Kasumi-1 (cell line): ENCODE data around the gene CELF2.

Experiments used
- DNase-seq, 2 experiments: peaks; one replicate each; lab custom pipeline; 2025; lab: John Stamatoyannopoulos, UW

The CELF2 gene

GRCh38 chr10:11058965-11059364, 41.3 kb downstream of the CELF2 start:
- no peak for DNase-seq

DNA sequence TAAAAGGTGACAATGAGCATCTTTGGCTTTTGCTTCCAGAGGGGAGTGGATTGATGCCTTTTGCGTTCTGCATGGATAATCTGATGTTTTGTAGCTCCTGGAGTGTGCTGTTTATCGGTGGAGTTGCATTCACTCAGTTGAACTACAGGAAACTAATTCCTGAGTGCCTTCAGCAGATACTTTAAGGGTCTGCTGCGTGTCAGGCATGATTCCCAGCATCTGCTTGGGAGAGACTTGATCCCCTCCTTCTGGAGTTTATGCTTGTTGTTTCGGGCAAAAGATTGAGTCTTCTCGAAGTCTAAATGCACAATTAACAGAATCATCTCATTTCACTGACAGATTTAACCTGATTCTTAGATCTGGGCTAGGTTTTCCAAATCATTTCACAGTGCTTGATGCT, 46.2 kb downstream of the CELF2 start:
- DNase-seq: no peak

- DNase-seq: no peak
Measured at GRCh38 chr10:11064832-11065231, 47.2 kb downstream of the CELF2 start.

GRCh38 chr10:11065567-11065966, 47.9 kb downstream of the CELF2 start:
- DNase-seq: no peak

DNA sequence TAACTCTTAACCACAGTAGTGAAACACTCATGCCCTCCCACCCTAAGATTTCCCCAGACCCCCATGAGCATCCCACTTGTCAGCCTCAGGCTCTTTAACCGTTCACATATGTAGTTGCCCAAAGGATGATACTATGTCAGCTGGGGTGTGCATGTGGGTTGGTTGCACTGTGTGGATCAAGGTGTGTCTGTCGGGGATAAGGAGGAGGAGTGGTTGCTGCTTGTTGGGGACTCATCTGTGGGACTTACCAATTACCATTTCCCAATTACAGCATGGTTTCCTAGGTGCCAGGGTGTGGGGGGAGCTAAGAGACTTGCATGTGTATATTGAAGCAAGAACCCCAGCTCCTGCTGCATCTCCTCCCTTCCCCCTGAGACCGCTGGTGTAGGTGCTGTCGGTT, 48.8 kb downstream of the CELF2 start:
- no peak for DNase-seq

DNA sequence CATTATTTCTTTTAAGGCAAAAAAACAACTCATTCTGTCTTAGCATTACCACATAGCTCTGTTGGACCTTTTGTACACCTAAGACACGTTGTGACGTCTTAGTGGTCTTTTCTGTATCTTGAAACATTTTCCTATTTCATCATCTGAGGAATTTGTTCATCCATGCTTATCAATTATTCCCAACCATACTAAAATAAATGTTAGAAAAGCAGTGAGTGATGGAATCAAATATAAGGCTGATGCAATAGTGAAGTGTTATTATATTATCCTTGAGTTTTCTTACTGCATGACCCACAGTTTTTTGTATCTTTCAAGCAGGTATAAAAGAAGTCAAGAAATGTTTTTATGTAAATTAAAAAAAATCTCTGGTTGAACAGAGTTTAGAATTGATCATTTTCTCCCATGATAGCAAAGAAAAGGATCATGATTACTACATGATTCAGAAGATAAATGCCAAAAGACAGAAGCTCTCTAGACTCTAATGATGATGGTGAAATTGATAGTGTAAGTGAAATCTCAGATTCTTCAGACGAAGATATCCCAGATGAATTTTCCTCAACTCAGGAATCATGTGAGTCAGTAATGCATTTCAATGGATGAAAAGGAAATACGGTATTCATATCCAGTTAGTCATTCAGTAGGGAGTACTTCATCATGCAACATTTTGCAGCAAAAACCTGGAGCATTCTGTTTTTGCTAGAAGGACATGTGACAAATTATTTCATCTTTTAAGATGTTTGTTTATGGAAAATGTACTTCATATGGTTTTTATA, 51.4 kb downstream of the CELF2 start:
- DNase-seq: no peak

DNA sequence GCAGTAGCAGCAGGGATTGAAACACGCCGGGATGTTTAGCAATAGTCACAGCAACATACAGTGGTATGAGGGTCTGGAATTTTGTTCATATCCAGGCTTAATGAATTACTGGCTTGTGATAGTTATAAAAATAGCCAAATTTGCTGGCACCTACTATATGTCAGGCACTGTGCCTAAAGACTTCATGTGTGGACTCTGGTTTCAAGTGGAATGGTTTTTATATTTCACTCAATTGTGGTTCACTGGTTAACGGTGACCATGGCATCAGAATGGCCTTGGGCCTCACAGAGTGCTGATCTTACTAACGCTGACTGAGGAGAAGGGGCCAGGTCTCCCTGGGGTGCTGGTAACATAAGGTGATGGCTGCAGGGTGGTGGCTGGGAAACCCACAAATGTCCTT, 55.7 kb downstream of the CELF2 start:
- DNase-seq: no peak

DNA sequence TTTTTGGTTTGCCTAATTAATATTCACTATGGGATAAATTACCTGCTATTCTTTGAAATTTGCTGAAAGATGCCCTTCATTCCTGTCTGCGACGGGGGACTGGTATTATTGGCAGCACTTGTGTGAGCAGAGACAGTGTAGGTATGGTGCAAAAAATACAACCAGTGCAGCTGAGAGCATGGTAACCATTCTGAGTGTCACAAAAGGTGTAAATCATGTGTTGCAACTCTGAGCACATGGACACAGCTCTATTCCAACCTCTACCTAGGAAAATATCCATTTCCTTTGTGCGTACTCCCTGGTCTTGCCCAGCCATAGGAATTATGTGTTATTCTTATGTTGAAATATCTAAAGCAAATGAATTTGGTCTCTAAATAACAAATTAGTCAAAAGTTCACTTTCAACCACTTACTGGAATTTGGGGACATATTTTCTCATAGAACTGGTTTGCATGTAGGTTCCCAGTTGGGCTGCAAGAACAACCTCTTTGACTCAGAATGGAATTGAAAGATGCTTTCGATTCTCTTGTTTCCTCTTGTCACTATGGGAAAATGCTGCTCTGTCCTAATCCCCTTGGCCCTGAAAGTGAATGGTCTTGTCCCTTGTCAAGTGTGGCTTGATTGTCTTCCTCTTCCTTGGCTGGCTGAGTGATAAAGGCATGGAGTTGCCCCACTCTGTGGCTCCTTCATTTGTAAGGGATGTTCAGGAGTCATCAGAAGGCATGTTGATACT, 57.0 kb downstream of the CELF2 start:
- DNase-seq: no peak

- DNase-seq: no peak
Measured at GRCh38 chr10:11076221-11076620, 58.5 kb downstream of the CELF2 start.

DNA sequence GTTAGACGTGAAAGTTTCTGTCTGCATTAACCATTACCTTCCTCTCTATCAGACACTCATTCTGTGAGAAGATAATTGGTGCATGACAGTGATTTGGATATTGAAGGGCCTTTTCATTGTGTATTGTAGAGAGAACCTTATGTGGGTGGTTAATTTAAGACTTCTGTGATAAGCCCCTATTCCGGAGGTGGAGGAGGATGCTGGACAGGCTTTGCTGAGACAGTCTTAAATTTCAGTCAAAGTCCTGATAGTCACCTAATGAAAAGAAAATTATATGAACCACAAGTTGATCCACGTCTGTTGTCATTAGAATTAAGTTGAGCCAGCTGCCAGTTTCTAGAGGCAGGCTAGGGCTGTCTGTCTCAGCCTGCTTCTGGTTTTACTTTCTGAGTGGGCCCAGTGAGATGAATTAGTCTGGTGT, 62.9 kb downstream of the CELF2 start:
- DNase-seq: no peak

GRCh38 chr10:11081408-11081807, 63.7 kb downstream of the CELF2 start:
- DNase-seq: no peak

DNA sequence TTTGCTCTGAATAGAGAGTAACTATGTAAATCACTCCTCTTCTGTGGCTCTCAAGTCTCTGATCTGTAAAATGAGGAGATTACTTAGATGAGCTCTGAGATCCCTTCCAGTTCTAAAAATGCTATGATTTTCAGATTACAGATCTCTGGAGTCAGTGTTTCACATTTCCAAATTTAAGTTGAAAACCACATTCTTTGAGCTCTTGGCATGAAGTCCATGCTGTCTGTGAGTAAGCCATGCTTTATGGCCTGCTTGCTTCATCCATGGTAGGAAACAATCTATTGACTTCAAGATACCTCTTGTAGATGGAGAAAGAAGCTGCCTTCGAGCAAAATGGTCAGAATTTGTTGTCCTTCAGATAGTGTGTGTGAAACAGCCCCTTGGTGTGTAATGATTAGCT, 64.9 kb downstream of the CELF2 start:
- DNase-seq: no peak

DNA sequence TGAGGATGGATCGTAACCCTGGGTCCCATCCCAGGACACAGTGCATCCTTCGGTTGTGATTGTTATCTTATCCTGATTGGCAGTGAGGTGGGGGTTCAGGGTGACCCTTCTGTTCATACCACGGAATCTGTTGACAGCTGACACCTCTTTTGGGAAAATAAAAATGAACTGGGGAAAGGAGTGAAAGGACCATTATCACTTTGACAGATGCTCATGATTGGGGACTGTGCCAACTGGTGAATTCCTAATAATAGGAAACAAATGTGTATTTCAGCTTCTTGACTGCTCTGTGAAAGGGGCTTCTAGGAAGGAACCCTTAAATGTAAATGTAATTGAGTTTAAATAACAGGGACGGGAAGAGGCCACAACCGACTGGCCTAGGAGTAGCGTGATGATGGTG, 65.4 kb downstream of the CELF2 start:
- DNase-seq: no peak

DNA sequence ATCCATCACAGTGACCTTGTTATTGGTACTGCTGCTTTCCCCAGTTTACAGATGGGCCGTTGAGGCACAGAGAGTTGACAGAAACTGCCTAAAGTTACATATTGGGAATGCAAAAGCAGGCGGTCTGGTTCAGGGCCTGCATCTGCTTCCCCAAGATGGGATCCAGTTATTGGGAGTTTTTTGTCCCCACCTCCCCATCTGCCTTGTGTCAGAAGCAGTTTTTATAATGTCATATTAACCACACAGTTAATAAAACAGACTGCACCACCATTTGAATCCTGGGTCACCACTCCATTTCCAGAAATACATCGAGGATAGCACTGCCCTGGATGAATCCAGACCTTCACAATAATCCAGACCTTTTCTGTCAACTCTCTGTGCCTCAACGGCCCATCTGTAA, 67.9 kb downstream of the CELF2 start:
- DNase-seq: no peak

DNA sequence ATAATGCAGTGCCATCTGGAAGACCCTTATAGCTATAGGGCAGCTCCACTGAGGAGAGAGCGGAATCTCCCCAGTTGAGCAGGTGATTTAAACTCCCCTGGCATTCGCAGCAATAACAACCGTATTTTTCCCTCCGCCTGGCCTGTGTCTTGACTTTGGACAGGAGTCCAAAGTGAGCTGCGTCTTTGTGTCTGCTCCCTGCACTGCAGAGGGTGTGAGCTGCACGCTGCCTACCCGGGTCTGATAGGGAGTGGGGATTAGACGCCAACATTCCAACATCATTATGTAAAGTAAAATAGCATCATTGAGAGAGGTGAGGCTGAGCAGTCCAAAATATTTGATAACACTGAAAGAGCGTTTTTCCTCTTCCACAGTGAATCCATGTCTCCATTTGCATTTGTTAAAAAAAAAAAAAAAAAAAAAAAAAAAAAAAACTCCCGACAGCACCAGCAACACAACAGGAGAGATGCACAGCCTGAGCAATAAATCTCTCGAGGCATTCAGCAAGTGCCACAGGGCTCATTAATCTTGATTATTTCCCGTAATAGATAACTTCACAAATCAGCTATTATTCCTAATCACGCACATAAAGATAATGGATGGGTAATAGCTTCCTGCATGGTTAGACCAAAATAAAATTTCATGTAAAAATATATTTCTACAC, 68.6 kb downstream of the CELF2 start:
- no peak for DNase-seq

DNA sequence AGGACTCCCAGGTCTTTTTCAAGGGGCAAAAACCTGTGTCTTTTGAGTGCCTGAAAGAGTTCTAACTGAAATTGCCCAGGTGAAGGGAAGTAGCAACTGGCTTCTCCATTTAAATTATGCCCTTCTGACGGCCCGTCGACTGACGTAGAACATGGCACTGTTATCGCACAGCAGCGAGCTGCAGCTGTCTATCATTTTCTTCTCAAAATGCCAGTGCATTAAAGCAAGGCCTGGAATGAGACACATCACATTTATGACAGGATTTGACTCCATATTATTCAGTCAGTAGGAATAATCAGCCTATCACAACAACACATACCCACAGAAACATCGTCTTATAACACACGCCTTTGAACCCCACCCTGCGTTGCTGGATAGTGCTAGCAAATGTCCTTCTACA, 69.7 kb downstream of the CELF2 start:
- DNase-seq: no peak

DNA sequence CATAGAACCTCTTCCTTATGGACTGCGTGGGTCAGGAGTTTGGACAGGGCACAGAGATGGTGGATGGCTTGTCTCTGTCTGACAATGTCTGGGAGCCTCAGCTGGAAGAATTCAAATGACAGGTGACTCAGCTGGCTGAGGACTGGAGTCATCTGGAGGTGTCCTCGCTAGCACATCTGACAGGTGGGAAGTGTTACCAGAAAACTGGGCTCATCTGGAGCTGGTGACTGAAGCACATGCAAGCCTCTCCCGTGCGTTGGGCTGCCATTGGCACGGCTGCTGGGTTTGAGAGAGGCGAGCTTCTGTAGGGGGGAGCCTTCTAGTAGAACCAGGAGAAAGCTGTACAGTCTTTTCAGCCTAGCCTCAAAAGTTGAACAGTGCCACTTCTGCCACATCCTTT, 71.0 kb downstream of the CELF2 start:
- no peak for DNase-seq

GRCh38 chr10:11089272-11089671, 71.6 kb downstream of the CELF2 start:
- DNase-seq: no peak

DNA sequence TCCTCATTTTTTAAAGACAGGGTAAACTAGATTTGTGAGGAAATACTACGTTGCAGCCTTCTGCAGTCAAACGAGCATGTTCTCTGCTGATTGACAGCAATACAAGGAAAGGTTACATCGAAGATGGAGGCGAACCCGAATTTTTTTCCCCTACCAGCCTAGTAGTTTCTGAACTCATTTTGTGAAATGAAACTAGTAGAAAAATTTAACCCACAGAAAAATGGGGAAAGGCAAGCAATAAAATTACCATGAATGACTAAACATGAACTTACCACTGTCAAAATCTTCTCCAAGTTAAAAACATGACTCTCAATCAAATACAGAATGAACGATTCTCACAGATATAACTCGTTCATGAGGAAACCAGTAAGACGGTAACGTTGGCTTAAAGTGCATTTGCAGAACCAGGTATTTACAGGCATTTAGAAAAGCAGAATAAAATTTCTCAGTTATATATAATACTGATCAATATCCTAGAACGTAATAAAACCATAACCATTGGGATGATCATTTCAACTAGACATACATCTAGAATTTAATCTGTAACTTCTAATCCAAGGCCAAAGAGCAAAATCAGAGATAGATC, 73.9 kb downstream of the CELF2 start:
- no peak for DNase-seq

- DNase-seq: no peak
Measured at GRCh38 chr10:11093771-11094736, 76.4 kb downstream of the CELF2 start.

- no peak for DNase-seq
Measured at GRCh38 chr10:11095374-11095801, 77.7 kb downstream of the CELF2 start.

GRCh38 chr10:11096422-11096821, 78.8 kb downstream of the CELF2 start:
- no peak for DNase-seq
